GM23248 (cell line): ENCODE measurements around the gene TSPAN3.

ENCODE experiments used
- EZH2 ChIP-seq: fragments of 200-600 bp; sonication (generic); IDR thresholded peaks from 2 replicates; pipeline ENCODE4 v1.6.1; 2018; ENCODE audit warnings: antibody characterized with exemption, mild to moderate bottlenecking; ENCODE audit not compliant: insufficient read depth, poor library complexity, severe bottlenecking
- EZH2phosphoT487 ChIP-seq: fragments of 200-600 bp; sonication (generic); IDR thresholded peaks from 2 replicates; pipeline ENCODE4 v1.6.1; 2018; ENCODE audit warnings: antibody characterized with exemption, moderate library complexity, mild to moderate bottlenecking, low read depth; ENCODE audit not compliant: insufficient read depth

DNA sequence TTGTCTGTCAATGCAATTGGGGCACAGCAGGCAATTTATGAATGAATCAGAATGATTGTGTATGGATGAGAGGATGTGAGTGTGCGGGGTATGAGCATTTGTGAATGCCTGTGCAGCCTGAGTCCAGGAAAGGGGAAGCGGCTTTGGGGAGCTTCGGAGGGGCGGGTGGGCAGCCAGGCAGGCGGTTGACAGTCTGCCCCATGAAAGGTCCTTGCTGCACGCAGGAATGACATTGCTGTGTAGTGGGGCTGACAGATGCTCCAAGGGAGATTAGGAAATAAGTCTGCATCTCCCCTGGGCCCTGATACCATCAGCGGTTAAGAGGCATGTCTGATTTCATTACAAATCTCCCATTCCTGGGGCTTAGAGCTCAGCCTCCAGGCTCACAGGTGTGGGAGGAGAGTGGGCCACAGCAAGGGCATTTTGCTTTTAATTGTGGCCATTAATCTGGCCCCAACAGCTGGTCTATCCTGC lies 26.4 kb upstream of the TSPAN3 start:
- TF ChIP-seq EZH2 (no peak), EZH2phosphoT487 (no peak)
